Measurements from ENCODE around the gene POU6F1.

Gene POU6F1

DNA sequence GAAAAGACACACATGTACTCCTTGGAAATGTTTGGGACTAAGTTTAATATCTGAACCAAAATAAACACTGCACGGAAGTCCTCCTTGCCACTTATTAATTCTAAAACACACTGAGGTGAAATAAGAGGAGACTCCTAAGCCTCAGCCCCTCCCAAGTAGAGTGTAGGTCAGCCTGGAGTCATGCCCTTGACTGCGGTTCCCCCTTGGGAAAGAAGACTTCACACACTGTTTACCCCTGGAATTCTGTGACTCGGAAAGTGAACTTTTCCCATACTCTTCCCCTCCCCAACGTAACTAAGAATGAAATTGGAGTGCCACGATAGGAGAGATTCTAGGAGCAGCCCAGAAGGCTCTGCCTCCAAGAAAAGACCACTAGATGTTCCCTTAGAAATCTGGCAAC lies 36.3 kb downstream of the POU6F1 start:
- no peaks in the 10 kb centered on the region for H3K4me1 Mint-ChIP-seq (ENCODE audit: low read depth)
- no peaks in the 10 kb centered on the region for H3K36me3 Mint-ChIP-seq (ENCODE audit: low read depth)
- no peak overlapping the region for H3K4me3 Mint-ChIP-seq
- no peaks in the 10 kb centered on the region for H3K9me3 Mint-ChIP-seq
- H3K27me3 Mint-ChIP-seq (ENCODE audit: low read depth): peaks cover 3% of the 10 kb centered on the region
- H3K27ac Mint-ChIP-seq: no peak overlapping the region

DNA sequence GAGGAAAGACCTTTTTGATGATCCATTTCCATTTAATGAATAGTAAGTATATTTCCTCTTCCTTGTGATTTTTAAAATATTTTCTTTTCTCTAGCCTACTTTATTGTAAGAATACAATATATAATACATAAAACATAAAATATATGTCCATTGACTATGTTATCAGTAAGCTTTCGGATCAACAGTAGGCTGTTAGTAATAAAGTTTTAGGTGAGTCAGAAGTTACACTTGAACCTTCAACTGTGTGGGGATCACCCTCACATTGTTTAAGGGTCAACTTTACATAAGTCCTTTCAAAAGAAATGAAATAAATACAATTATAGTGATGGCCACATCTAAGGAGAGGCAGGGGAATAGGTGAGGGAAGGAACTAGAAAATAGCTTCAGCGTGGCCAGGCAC lies 40.0 kb downstream of the POU6F1 start:
- no peaks in the 10 kb centered on the region for H3K9me3 Mint-ChIP-seq
- peaks cover 2% of the 10 kb centered on the region for H3K4me1 Mint-ChIP-seq (ENCODE audit: low read depth)
- H3K27ac Mint-ChIP-seq: no peak overlapping the region
- H3K4me3 Mint-ChIP-seq: no peak overlapping the region
- peaks cover 2% of the 10 kb centered on the region for H3K36me3 Mint-ChIP-seq (ENCODE audit: low read depth)
- no peaks in the 10 kb centered on the region for H3K27me3 Mint-ChIP-seq (ENCODE audit: low read depth)

DNA sequence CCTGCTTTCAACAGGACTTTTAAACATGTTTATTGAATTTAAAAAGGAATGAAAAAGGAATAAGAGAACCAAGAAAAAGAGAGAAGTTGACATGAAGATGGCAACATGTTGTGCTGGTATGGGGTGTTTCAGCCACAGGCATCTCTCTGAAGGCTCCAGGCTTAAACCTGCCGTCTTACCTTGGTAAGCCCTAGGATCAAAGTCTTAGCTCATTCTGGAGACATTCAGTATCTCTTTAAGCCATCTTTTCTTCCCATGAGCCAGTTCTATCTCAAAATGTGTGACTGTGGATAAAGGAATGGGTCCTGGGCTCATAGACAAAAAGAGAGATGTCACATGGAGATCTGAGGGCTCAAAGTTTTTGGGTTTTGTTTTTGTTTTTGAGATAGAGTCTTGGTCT lies 43.4 kb downstream of the POU6F1 start:
- peaks cover 7% of the 10 kb centered on the region for H3K4me1 Mint-ChIP-seq (ENCODE audit: low read depth)
- H3K27ac Mint-ChIP-seq: peak overlapping the region; percentile 19

DNA sequence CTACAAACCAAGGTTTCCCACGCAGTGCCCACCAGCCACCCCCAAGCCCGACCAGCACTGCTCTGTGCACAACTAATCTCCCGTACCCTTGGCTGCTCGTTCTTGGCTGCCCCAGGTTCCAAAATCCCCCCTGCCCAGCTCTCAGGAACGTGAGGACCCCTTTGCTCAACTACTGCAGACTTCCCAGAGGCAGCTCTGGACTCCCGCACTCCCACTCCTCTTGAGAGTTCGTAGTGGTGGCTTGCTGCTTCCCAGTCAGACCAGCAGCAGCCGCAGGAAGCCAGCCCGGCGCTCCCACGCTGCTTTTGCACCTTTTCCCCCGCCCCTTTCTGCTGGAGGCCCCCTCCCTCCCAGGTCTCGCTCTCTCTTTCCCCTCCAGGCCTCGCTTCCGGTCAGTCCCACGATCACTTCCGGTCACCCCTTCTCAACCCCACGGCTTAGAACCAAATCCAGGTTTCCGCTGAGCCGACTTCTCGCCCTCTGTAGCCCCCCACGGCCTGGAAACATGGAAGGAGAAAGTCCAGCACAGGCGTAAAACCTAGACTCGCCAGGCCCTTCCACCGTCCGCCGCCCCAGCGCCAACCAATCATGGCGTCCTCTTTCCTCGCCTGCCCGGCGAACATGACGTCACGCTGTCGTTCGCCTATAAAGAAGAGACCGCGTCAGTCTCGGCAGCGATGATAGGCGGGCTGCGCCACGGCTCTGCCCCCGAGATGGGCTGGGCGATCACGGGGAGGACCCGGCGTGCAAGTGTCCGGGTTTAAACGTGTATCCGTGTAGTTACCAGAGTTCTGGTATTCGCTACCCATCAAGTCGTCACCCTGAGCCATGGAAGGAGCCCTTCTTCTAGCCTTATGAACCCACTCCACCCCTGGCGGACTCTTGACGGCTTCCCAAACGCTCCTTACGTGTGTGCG lies 45.1 kb downstream of the POU6F1 start, which contains the start of gene TFCP2:
TFCP2 (minus strand) TSS at position 621 of the 917 bp plus-strand sequence. CDS start 713 bp downstream, outside the sequence.
- no peaks in the 10 kb centered on the region for H3K27me3 Mint-ChIP-seq (ENCODE audit: low read depth)
- H3K4me3 Mint-ChIP-seq: peak within 1 kb of the TSS; percentile 78
- H3K4me1 Mint-ChIP-seq (ENCODE audit: low read depth): peaks cover 7% of the 10 kb centered on the region
- peaks cover 8% of the 10 kb centered on the region for H3K36me3 Mint-ChIP-seq (ENCODE audit: low read depth)
- peak within 1 kb of the TSS; percentile 83 for H3K27ac Mint-ChIP-seq
- H3K9me3 Mint-ChIP-seq: no peaks in the 10 kb centered on the region

More for the DNA sequence above, 43.4 kb downstream of the POU6F1 start:
- Mint-ChIP-seq H3K9me3 (no peaks in the 10 kb centered on the region), H3K27me3 (ENCODE audit: low read depth) (no peaks in the 10 kb centered on the region), H3K36me3 (ENCODE audit: low read depth) (peaks cover 5% of the 10 kb centered on the region), H3K4me3 (peak overlapping the region; percentile 22)

DNA sequence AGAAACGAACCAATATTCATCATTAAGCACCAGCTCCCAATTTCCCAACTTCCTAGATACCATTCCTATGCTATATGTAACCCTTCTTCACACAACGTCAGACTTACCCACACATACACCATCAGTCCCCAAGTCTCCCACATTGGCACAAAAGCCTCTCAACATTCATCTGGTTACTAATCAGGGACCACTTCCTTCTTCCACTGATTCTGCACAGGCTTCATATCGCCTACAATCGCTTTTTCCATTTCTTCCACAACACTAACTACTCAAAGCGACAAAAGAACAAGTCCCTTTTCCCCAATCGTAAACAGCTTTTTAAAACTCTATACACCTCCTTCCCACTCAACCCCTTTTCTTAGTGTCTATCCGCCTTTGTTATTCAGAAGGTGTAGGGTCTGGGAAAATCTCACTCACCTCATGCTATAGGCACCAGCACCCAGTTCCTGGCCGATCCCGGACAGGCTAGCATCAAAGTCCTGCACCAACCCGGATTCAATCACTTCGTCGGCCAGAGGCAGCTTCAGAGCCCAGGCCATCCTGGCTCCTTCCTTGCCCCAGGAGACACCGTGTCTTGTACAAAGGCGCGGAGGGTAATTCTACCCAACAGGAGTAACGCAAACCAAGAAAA lies 45.9 kb downstream of the POU6F1 start:
- Mint-ChIP-seq H3K9me3 (no peaks in the 10 kb centered on the region), H3K27ac (no peak overlapping the region), H3K36me3 (ENCODE audit: low read depth) (peaks cover 8% of the 10 kb centered on the region), H3K27me3 (ENCODE audit: low read depth) (no peaks in the 10 kb centered on the region), H3K4me3 (no peak overlapping the region), H3K4me1 (ENCODE audit: low read depth) (peaks cover 7% of the 10 kb centered on the region)

DNA sequence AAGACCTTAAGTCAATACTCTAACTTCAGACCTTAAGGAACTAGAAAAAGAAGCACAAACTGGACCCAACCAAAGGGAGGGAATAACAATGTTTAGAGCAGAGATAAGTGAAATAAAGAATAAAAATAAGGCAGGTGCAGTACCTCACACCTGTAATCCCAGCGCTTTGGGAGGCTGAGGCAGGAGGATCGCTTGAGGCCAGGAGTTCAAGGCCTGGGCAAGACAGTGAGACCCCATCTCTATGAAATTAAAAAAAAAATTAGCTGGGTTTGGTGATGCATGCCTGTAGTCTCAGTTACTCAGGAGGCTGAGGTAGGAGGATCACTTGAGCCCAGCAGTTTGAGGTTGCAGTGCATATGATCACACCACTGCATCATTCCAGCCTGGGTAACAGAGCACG lies 54.1 kb downstream of the POU6F1 start:
- Mint-ChIP-seq H3K4me3 (no peak overlapping the region), H3K9me3 (no peaks in the 10 kb centered on the region), H3K4me1 (ENCODE audit: low read depth) (peaks cover 15% of the 10 kb centered on the region), H3K36me3 (ENCODE audit: low read depth) (peaks cover 17% of the 10 kb centered on the region), H3K27me3 (ENCODE audit: low read depth) (no peaks in the 10 kb centered on the region), H3K27ac (no peak overlapping the region)

DNA sequence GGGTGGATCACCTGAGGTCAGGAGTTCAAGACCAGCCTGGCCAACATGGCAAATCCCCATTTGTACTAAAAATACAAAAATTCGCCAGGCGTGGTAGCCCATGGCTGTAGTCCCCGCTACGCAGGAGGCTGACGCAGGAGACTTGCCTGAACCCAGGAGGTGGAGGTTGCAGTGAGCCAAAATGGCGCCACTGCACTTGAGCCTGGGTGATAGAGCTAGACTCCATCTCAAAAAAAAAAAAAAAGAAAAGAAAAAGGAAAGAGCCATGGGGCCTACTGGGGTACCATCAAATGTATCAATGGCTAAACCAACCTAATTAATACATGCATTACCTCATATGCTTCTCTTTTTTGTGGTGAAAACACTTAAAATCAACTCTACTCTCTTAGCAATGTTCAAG lies 55.6 kb downstream of the POU6F1 start:
- Mint-ChIP-seq H3K4me3 (no peak overlapping the region), H3K27ac (no peak overlapping the region), H3K27me3 (ENCODE audit: low read depth) (no peaks in the 10 kb centered on the region), H3K9me3 (no peaks in the 10 kb centered on the region), H3K4me1 (ENCODE audit: low read depth) (peaks cover 15% of the 10 kb centered on the region), H3K36me3 (ENCODE audit: low read depth) (peaks cover 17% of the 10 kb centered on the region)

DNA sequence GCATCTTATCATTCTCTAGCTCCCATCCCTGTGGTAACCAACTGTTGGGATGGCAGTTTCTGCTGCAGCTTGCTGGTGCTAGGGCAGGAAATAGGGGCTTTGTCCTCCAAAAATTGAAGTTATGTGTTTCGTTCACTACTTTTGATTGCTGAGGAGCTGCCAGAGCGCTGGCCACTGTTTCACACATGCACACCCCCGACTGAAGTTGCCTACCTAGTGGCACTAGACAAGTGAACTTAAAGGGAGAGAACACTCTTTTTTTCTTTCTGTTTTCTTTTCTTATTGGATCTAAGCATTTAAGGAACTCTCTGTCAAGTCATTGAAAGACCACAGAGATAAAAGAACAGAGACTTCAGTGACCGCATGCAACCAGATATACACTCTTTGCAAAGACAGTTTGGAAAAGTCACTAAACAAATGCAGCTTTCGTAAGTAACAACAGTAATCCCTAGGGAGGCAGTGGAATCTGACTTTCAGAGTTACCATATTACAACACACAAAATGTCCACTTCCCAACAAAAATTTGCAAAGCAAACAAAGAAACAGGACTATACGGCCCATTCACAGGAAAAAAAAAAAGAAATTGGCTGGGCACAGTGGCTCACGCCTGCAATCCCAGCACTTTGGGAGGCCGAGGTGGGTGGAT lies 56.9 kb downstream of the POU6F1 start:
- Mint-ChIP-seq H3K9me3 (no peaks in the 10 kb centered on the region), H3K4me3 (no peak overlapping the region), H3K27ac (no peak overlapping the region), H3K4me1 (ENCODE audit: low read depth) (peaks cover 9% of the 10 kb centered on the region), H3K27me3 (ENCODE audit: low read depth) (no peaks in the 10 kb centered on the region), H3K36me3 (ENCODE audit: low read depth) (peaks cover 16% of the 10 kb centered on the region)

DNA sequence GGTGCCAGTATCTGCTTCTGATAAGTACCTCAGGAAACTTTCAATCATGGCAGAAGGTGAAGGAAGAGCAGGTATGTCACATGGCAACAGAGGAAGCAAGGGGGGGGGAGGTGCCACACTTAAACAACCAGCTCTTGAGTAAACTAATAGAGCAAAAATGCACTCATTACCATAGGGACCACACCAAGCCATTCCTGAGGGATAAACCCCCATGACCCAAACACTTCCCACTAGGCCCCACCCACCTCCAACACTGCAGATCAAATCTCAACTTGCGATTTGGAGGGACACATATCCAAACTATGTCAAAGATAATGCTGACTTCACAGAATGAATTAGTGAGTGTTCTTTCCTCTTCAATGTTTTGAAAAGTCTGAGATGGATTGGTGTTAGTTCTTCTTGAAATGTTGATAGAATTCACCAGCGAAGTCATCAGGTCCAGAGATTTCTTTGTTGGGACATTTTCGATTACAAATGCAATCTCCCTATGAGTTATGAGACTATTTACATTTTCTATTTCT lies 61.6 kb downstream of the POU6F1 start:
- Mint-ChIP-seq H3K27me3 (ENCODE audit: low read depth) (no peaks in the 10 kb centered on the region), H3K4me3 (no peak overlapping the region), H3K4me1 (ENCODE audit: low read depth) (peaks cover 6% of the 10 kb centered on the region), H3K9me3 (no peaks in the 10 kb centered on the region), H3K27ac (no peak overlapping the region), H3K36me3 (ENCODE audit: low read depth) (peaks cover 9% of the 10 kb centered on the region)

DNA sequence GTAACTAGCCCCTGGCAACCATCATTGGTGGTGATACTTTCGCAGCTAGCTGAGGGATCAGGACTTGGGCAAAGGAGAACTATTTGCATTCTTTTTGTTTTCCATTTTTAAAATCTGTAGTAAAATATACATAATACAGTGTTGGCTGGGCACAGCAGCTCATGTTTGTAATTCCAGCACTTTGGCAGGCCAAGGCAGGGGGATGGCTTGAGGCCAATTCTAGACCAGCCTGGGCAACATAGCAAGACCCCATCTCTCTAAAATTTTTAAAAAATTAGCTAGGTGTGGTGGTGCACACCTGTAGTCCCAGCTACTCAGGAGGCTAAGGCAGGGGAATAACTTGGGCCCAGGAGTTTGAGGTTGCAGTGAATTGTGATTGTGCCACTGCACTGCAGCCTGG lies 64.9 kb downstream of the POU6F1 start:
- Mint-ChIP-seq H3K9me3 (no peaks in the 10 kb centered on the region), H3K4me1 (ENCODE audit: low read depth) (peaks cover 6% of the 10 kb centered on the region), H3K27ac (no peak overlapping the region), H3K36me3 (ENCODE audit: low read depth) (peaks cover 9% of the 10 kb centered on the region), H3K27me3 (ENCODE audit: low read depth) (no peaks in the 10 kb centered on the region), H3K4me3 (no peak overlapping the region)

DNA sequence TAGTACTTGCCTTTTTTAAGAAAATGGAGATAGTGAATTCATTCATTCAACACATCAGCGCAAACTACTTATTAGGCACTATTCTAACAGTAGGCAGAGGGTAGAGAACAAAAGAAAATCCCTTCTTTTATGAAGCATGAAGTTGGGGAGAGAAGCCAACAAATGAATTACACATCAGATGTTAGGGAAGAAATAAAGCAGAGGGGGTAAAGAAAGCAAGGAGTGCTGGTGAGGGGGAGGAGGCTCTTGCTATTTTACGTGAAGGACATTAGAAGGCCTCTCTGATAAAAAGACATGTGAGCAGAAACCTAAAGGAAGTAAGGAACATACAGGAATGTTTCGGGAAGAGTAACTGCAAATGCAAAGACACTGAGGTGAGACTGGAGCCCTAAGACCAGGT lies 67.1 kb downstream of the POU6F1 start:
- no peak overlapping the region for H3K27ac Mint-ChIP-seq
- H3K9me3 Mint-ChIP-seq: no peaks in the 10 kb centered on the region
- H3K4me1 Mint-ChIP-seq (ENCODE audit: low read depth): peaks cover 6% of the 10 kb centered on the region
- no peaks in the 10 kb centered on the region for H3K27me3 Mint-ChIP-seq (ENCODE audit: low read depth)
- H3K36me3 Mint-ChIP-seq (ENCODE audit: low read depth): peaks cover 6% of the 10 kb centered on the region
- H3K4me3 Mint-ChIP-seq: no peak overlapping the region

DNA sequence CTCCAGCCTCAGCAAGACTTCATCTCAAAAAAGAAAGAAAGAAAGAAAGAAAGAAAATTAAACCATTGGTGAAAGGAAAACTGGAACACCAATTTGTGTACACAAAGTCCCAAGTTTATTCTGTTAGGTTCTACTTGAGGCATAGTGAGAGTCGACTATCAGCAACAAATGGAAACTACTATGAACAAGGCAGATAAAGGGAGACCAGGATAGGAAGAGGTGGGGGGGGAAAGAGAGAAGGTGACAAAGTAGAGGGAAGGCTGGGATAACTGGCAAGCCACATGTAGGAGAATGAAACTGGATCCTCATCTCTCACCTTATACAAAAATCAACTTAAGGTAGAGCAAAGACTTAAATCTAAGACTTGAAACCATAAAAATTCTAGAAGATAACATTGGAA lies 70.6 kb downstream of the POU6F1 start:
- Mint-ChIP-seq H3K4me1 (ENCODE audit: low read depth) (peaks cover 2% of the 10 kb centered on the region), H3K36me3 (ENCODE audit: low read depth) (peaks cover 13% of the 10 kb centered on the region), H3K27me3 (ENCODE audit: low read depth) (no peaks in the 10 kb centered on the region), H3K4me3 (no peak overlapping the region), H3K27ac (no peak overlapping the region), H3K9me3 (no peaks in the 10 kb centered on the region)

DNA sequence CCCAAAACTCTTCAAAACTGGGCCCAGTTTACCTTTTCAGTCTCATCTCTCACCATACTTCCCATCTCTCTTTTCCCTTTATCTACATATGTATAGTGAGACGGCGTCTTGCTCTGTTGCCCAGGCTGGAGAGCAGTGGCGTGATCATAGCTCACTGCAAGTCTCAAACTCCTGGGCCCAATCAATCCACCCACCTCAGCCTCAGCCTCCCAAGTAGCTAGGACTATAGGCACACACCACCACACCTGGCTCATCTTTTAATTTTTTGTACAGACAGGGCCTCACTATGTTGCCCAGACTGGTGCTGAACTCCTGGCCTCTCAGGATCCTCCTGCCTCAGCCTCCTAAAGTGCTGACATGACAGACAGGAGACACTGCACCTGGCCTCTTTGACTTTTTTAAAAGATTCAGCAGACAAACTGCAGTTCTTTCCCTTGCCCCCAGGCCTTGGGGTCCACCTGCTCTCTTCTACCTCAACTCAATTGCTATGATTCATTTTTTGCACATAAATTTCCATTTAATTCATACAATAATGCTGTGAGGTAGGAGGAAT lies 78.5 kb downstream of the POU6F1 start:
- H3K4me3 Mint-ChIP-seq: no peak overlapping the region
- H3K27ac Mint-ChIP-seq: no peak overlapping the region
- H3K36me3 Mint-ChIP-seq (ENCODE audit: low read depth): peaks cover 22% of the 10 kb centered on the region
- no peaks in the 10 kb centered on the region for H3K27me3 Mint-ChIP-seq (ENCODE audit: low read depth)
- peaks cover 4% of the 10 kb centered on the region for H3K4me1 Mint-ChIP-seq (ENCODE audit: low read depth)
- no peaks in the 10 kb centered on the region for H3K9me3 Mint-ChIP-seq

All from T-helper 1 cell treated with Interleukin-12 subunit alpha and Interleukin-12 subunit beta and Interleukin-4 antibody, amounts not matched to agents 30 μg/mL and 1 μg/mL, for 36 hours (primary cell).